ENCODE measurements around the gene PLXNA1.

- TF ChIP-seq POLR2A (IDR thresholded peaks at IDR 0.05; ENCODE audit: low read depth, low read length) (no peak), SPI1 (IDR thresholded peaks at IDR 0.05; ENCODE audit: low read depth, low read length) (no peak), POLR2AphosphoS5 (IDR thresholded peaks at IDR 0.05; ENCODE audit: low read depth, low read length) (no peak), TAF1 (IDR thresholded peaks at IDR 0.05; ENCODE audit: low read depth, low read length) (no peak)
These were observed 3.1 kb downstream of the PLXNA1 start for GRCh38 chr3:126986001-126986400.

Data from GM12891 (cell line).